CD4-positive, alpha-beta T cell treated with Interleukin-10 for 1 hour (primary cell): ENCODE results near the gene CDK13.
"Not testable (repeated sequence)": the region's sequence is repeated elsewhere in the genome, so short reads cannot be mapped to it uniquely, and the experiment has no call there.

Experiments used
- DNase-seq: peaks from one replicate; pipeline ENCODE4 v3.0.0-alpha.2; 2020

Gene CDK13

GRCh38 chr7:40105879-40106473 is 155.9 kb downstream of the CDK13 start:
- DNase-seq: no peak

GRCh38 chr7:40115936-40116335 is 165.9 kb downstream of the CDK13 start:
- no peak for DNase-seq

GRCh38 chr7:40117199-40117598 is 167.1 kb downstream of the CDK13 start:
- DNase-seq: not testable (repeated sequence)

- not testable (repeated sequence) for DNase-seq
Measured at GRCh38 chr7:40118201-40118600, 168.1 kb downstream of the CDK13 start.

GRCh38 chr7:40120020-40120419 is 170.0 kb downstream of the CDK13 start:
- no peak for DNase-seq

GRCh38 chr7:40122100-40122939 is 172.3 kb downstream of the CDK13 start:
- not testable (repeated sequence) for DNase-seq

- DNase-seq: no peak
Measured at GRCh38 chr7:40122940-40123254, 172.8 kb downstream of the CDK13 start.

GRCh38 chr7:40133561-40134427 is 183.7 kb downstream of the CDK13 start:
- DNase-seq: no peak

- DNase-seq: peak; percentile 90
Measured at GRCh38 chr7:40134428-40135316, 184.6 kb downstream of the CDK13 start, which contains the start of the genes MPLKIP and SUGCT. Gene MPLKIP (minus strand): TSS chr7:40134622. CDS start chr7:40134567, 55 bp downstream. Gene SUGCT (plus strand): TSS chr7:40135005.

- no peak for DNase-seq
Measured at GRCh38 chr7:40135317-40135610, 185.2 kb downstream of the CDK13 start.

- no peak for DNase-seq
Measured at GRCh38 chr7:40137563-40137962, 187.5 kb downstream of the CDK13 start.

GRCh38 chr7:40138973-40139372 is 188.9 kb downstream of the CDK13 start:
- DNase-seq: no peak

- DNase-seq: not testable (repeated sequence)
Measured at GRCh38 chr7:40139891-40140290, 189.8 kb downstream of the CDK13 start.

GRCh38 chr7:40141916-40142315 is 191.9 kb downstream of the CDK13 start:
- DNase-seq: not testable (repeated sequence)

- DNase-seq: not testable (repeated sequence)
Measured at GRCh38 chr7:40145596-40146130, 195.6 kb downstream of the CDK13 start.

GRCh38 chr7:40147371-40148246 is 197.6 kb downstream of the CDK13 start:
- DNase-seq: no peak

GRCh38 chr7:40148247-40148580 is 198.2 kb downstream of the CDK13 start:
- DNase-seq: not testable (repeated sequence)

GRCh38 chr7:40148671-40149070 is 198.6 kb downstream of the CDK13 start:
- no peak for DNase-seq
